Endothelial cell of umbilical vein (primary cell): ENCODE results near the gene ARHGEF6. TPM values are rescaled to one million over a fixed set of nuclear protein-coding genes. Genes with fewer than 3 reads are reported as not detected.

Experiments used
- BruUV-seq: library from RNA; stranded (reverse); fragments of 400-500 nt; replicated peaks from 2 replicates; lab custom pipeline; 2021; lab: Mats Ljungman, UMichigan
- CTCF ChIA-PET: fragments of 300-600, 350-600 bp; sonication (Branson Sonifier 250); formaldehyde crosslinking; loops from one replicate; lab custom pipeline; 2021; ENCODE audit warnings: antibody characterized with exemption, inconsistent platforms; lab: Charles Lee
- POLR2A ChIA-PET: fragments of 300-600, 350-600 bp; sonication (Branson Sonifier 250); formaldehyde crosslinking; loops from one replicate; lab custom pipeline; 2021; ENCODE audit warnings: antibody characterized with exemption, inconsistent platforms; lab: Charles Lee
- DNase-seq: peaks from one replicate; pipeline ENCODE4 v3.0.0-alpha.2; 2011; ENCODE audit warnings: low read depth, low spot score
- FAIRE-seq: peaks from 2 replicates; lab custom pipeline; 2011; peaks lifted over from hg19 to GRCh38; lab: Jason Lieb, UNC
- H2AFZ ChIP-seq: 2 replicates; pipeline ENCODE4 v1.6.0; 2012; ENCODE audit warnings: low read depth, low read length, control low read depth, inconsistent platforms
- H3K27ac ChIP-seq: 2 replicates; pipeline ENCODE4 v1.5.1; 2011; ENCODE audit warnings: low read depth, mild to moderate bottlenecking, control low read depth, low read length, moderate library complexity; ENCODE audit not compliant: insufficient read depth
- H3K27me3 ChIP-seq, 2 experiments: 2 replicates each; pipeline versions ENCODE4 v1.6.0 to v1.6.1; 2011; ENCODE audit warnings: low read length in 2 of 2, mixed read lengths in 1 of 2; ENCODE audit not compliant: control insufficient read depth in 2 of 2, insufficient read depth in 2 of 2
- H3K36me3 ChIP-seq, 2 experiments: 2 replicates in 1 of 2; 3 replicates in 1 of 2; pipeline ENCODE4 v1.5.1; 2011; ENCODE audit warnings: low read length in 2 of 2, mild to moderate bottlenecking in 1 of 2, moderate library complexity in 1 of 2; ENCODE audit not compliant: control insufficient read depth in 2 of 2, insufficient read depth in 2 of 2; ENCODE audit errors: extremely low read depth in 1 of 2
- H3K4me1 ChIP-seq: 3 replicates; pipeline ENCODE4 v1.5.1; 2011; ENCODE audit warnings: mild to moderate bottlenecking, low read length; ENCODE audit not compliant: control insufficient read depth, insufficient read depth; ENCODE audit errors: extremely low read depth
- H3K4me2 ChIP-seq: 2 replicates; pipeline ENCODE4 v1.6.1; 2011; ENCODE audit warnings: low read length, control low read depth, mixed read lengths; ENCODE audit not compliant: insufficient read depth
- H3K4me3 ChIP-seq, 3 experiments: fragments of 200-600 bp in 1 of 3; sonication (generic), shearing (Covaris generic) in 1 of 3; replicated peaks in 1 of 3; 2 replicates each; pipeline ENCODE4 v1.5.1; 2011 to 2016; ENCODE audit warnings: control low read depth in 3 of 3, low read length in 3 of 3, mild to moderate bottlenecking in 2 of 3, inconsistent platforms in 1 of 3, low read depth in 1 of 3, moderate library complexity in 1 of 3; ENCODE audit not compliant: insufficient read depth in 1 of 3
- H3K79me2 ChIP-seq: 2 replicates; pipeline ENCODE4 v1.6.0; 2012; ENCODE audit warnings: low read length, inconsistent platforms; ENCODE audit not compliant: control insufficient read depth, insufficient read depth
- H3K9ac ChIP-seq: replicated peaks from 2 replicates; pipeline ENCODE3; 2011; ENCODE audit warnings: low read length, control low read depth; ENCODE audit not compliant: insufficient read depth; ENCODE audit errors: extremely low read depth
- H3K9me1 ChIP-seq: replicated peaks from 3 replicates; pipeline ENCODE4 v1.6.0; 2011; ENCODE audit warnings: mild to moderate bottlenecking, low read length; ENCODE audit not compliant: control insufficient read depth, insufficient read depth; ENCODE audit errors: extremely low read depth
- H3K9me3 ChIP-seq: replicated peaks from 2 replicates; pipeline ENCODE4 v1.5.1; 2012; ENCODE audit warnings: low read length, inconsistent platforms; ENCODE audit not compliant: control insufficient read depth, insufficient read depth
- H4K20me1 ChIP-seq: replicated peaks from 2 replicates; pipeline ENCODE3; 2011; ENCODE audit warnings: mild to moderate bottlenecking, low read length; ENCODE audit not compliant: control insufficient read depth, insufficient read depth; ENCODE audit errors: extremely low read depth
- CTCF ChIP-seq, 2 donors: IDR thresholded peaks; 1 replicate in 1 of 2; 2 replicates in 1 of 2; pipeline ENCODE4 v1.5.1; 2011; ENCODE audit warnings: low read length in 2 of 2, mild to moderate bottlenecking in 2 of 2, moderate library complexity in 2 of 2, control low read depth in 1 of 2, inconsistent platforms in 1 of 2, low read depth in 1 of 2; ENCODE audit not compliant: insufficient read depth in 1 of 2; ENCODE audit errors: extremely low read depth in 1 of 2
- EZH2 ChIP-seq: IDR thresholded peaks from 2 replicates; pipeline ENCODE4 v1.6.1; 2012; ENCODE audit warnings: borderline replicate concordance, low read depth, mild to moderate bottlenecking, moderate library complexity, low read length, inconsistent platforms; ENCODE audit not compliant: severe bottlenecking
- FOS ChIP-seq: IDR thresholded peaks from 2 replicates; pipeline ENCODE4 v1.6.1; 2011; ENCODE audit warnings: mild to moderate bottlenecking, low read length, moderate library complexity, borderline replicate concordance; ENCODE audit not compliant: insufficient read depth
- GATA2 ChIP-seq: IDR thresholded peaks from 2 replicates; pipeline ENCODE4 v1.7.0; 2011; ENCODE audit warnings: low read depth, mild to moderate bottlenecking, moderate library complexity, mixed read lengths, low read length; ENCODE audit not compliant: insufficient read length, insufficient read depth
- JUN ChIP-seq: IDR thresholded peaks from 2 replicates; pipeline ENCODE4 v1.6.1; 2011; ENCODE audit warnings: borderline replicate concordance, low read depth; ENCODE audit not compliant: insufficient read length, insufficient read depth
- MAX ChIP-seq: IDR thresholded peaks from 2 replicates; pipeline ENCODE4 v1.6.1; 2011; ENCODE audit not compliant: insufficient read depth, insufficient read length
- MYC ChIP-seq: IDR thresholded peaks from one replicate; pipeline ENCODE4 v1.6.1; 2011; ENCODE audit warnings: mild to moderate bottlenecking, low read depth, low read length
- POLR2A ChIP-seq: IDR thresholded peaks from 2 replicates; pipeline ENCODE4 v1.6.1; 2012; ENCODE audit warnings: low read depth, mild to moderate bottlenecking, control low read depth, low read length
- POLR2AphosphoS5 ChIP-seq: IDR thresholded peaks from 2 replicates; pipeline ENCODE4 v1.6.1; 2012; ENCODE audit warnings: low read depth, mild to moderate bottlenecking, control low read depth, low read length, moderate library complexity; ENCODE audit not compliant: insufficient read depth
- dilution Hi-C: fragments of 300-500 bp; cut with MboI; formaldehyde crosslinking; loops from one replicate; pipeline ENCODE4 v1.15.0; 2019; ENCODE audit warnings: low sequenced_read_pairs; ENCODE audit not compliant: extremely low pct_ligation_motif_present
- intact Hi-C: fragments of 100-400 bp; cut with micrococcal nuclease; formaldehyde crosslinking; loops from one replicate; pipeline ENCODE4 v1.10.0; 2022
- polyA plus RNA-seq, 4 experiments: library from polyadenylated mRNA; depleted of rRNA in 3 of 4; stranded (reverse) in 3 of 4; unstranded in 1 of 4; fragments of >200 nt; gene quantifications; 2 replicates each; pipeline versions ENCODE4 v1.2.1 to v1.2.3, GENCODE V29; 2011 to 2012; ENCODE audit warnings: missing spikeins in 1 of 4
- total RNA-seq: library from RNA; stranded (reverse); gene quantifications from 2 replicates; pipeline ENCODE4 v1.2.3, GENCODE V29; 2021

ARHGEF6 gene
- total and polyA plus RNA-seq, 2 donors (not counting 3 experiments of a cell fraction or from before 2014, with no cell fraction given) = 4.9 to 6.4 TPM

DNA sequence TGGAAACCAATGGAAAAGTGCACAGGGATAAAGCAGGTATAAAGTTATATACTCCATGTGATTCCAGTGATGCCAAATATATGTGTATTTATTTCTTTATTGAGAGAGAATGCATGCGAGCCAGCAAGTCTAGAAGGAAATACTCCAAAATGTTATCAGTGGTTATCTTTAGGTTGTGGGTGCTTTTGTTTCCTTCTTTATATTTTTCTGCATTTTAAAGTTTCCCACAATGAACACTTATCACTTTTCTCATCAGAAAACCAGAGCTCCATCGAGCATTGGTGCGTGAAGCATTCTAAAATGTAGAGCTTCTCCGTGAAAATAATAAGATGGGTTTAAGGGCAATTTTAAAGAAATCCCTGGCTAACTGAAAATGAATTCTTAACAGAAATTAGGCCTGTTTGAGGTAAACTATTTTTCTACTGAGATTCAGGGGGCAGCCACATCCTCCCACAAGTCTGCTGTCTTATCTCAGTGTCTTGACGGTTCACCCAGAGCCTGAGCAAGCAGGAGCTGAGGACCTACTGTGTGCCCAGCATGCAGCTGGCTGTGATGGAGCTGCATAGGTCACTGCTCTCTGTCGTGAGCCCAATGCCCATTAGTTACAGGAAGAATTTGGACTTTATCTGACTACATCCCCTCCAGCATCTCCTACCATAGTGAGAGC, 151.5 kb downstream of the ARHGEF6 start:
- no TSS peak for BruUV-seq
- TF ChIP-seq JUN = no peak
- TF ChIP-seq EZH2 = no peak
- no peak for TF ChIP-seq POLR2AphosphoS5
- no peak for TF ChIP-seq FOS
- no peak for TF ChIP-seq GATA2
- TF ChIP-seq MYC = no peak
- TF ChIP-seq MAX = no peak
- no peak for TF ChIP-seq CTCF (IDR thresholded peaks at IDR 0.05; ENCODE audit: extremely low read depth in 1 of 2, insufficient read depth in 1 of 2, low read depth in 1 of 2, low read length in 2 of 2)
- no peak for TF ChIP-seq POLR2A
- Histone ChIP-seq H3K36me3 (no peaks in the 10 kb centered on the region), H4K20me1 (no peaks in the 10 kb centered on the region), H3K79me2 (no peaks in the 10 kb centered on the region), H3K9ac (no peak overlapping the region), H2AFZ (no peak overlapping the region), H3K4me2 (no peak overlapping the region), H3K27ac (no peak overlapping the region), H3K9me1 (no peaks in the 10 kb centered on the region), H3K9me3 (no peaks in the 10 kb centered on the region), H3K4me3 (no peak overlapping the region), H3K27me3 (no peaks in the 10 kb centered on the region), H3K4me1 (no peaks in the 10 kb centered on the region)
- FAIRE-seq = no peak
- intact Hi-C loops (no loop called here), dilution Hi-C loops (no loop called here)
- no peak for DNase-seq
- CTCF ChIA-PET = no interaction called here
- POLR2A ChIA-PET = no interaction called here
